Measurements from ENCODE around the gene SUPT5H.

DNA sequence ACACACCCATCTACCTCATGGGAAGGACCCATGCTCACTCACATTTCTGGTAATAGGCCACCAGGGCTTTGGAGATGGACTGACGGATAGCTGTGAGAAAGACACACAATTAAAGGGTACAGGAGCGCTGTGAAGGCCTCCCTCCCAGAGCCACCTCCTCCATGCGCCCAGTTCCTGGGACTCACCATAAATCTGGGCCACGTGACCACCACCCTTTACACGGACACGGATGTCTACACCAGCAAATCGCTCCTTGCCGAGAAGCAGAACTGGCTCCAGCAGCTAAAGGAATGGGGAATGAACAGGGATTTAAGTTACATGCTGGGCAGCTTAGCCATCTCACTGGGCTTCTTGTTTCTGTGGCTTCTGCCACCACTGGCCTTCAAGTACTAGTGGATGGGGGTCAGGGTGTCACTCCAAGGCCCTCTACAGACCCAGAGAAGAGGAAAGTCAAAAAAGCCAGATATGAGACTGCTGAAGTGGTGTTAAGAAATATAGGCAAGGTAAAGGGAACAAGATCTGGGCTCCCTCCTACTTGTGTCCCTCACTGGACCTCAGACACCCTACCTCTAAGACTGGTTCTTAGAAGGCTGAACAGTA is 11.8 kb upstream of the SUPT5H start:
- TF ChIP-seq, protein P1, sequence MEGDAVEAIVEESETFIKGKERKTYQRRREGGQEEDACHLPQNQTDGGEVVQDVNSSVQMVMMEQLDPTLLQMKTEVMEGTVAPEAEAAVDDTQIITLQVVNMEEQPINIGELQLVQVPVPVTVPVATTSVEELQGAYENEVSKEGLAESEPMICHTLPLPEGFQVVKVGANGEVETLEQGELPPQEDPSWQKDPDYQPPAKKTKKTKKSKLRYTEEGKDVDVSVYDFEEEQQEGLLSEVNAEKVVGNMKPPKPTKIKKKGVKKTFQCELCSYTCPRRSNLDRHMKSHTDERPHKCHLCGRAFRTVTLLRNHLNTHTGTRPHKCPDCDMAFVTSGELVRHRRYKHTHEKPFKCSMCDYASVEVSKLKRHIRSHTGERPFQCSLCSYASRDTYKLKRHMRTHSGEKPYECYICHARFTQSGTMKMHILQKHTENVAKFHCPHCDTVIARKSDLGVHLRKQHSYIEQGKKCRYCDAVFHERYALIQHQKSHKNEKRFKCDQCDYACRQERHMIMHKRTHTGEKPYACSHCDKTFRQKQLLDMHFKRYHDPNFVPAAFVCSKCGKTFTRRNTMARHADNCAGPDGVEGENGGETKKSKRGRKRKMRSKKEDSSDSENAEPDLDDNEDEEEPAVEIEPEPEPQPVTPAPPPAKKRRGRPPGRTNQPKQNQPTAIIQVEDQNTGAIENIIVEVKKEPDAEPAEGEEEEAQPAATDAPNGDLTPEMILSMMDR (IDR thresholded peaks at IDR 0.05; ENCODE audit: poor library complexity) = no peak
- TF ChIP-seq EZH2 (IDR thresholded peaks at IDR 0.05; ENCODE audit: borderline replicate concordance) (no peak), EZH2phosphoT487 (IDR thresholded peaks at IDR 0.05; ENCODE audit: low read depth, severe bottlenecking, unreplicated experiment) (no peak)

All from hepatocyte (in vitro differentiated cells).